A549 (cell line): Measurements from ENCODE around the gene ADGRL3. TPM values are rescaled to one million over a fixed set of nuclear protein-coding genes. Genes with fewer than 3 reads are reported as not detected.

Experiments
- ATAC-seq, 2 experiments: fragments of 200-7000 bp in 1 of 2; fragments of >200 bp in 1 of 2; cut with Nextera tagmentation in 1 of 2; cut with Tn5 transposase in 1 of 2; 3 replicates each; pipeline versions ENCODE4 v1.8.0 to v1.9.1; 2018 to 2020; ENCODE audit warnings: mild to moderate bottlenecking in 1 of 2, moderate library complexity in 1 of 2
- CTCF ChIA-PET: fragments of 300-600 bp; sonication (Branson Sonifier 250); formaldehyde crosslinking; extraction: SDS; loops from one replicate; lab custom pipeline; 2021; ENCODE audit warnings: antibody characterized with exemption, inconsistent platforms; lab: Yijun Ruan, JAX
- POLR2A ChIA-PET: fragments of 350-600 bp; formaldehyde crosslinking; extraction: SDS; loops from one replicate; lab custom pipeline; 2021; ENCODE audit warnings: antibody characterized with exemption, inconsistent platforms; lab: Yijun Ruan, JAX
- DNase-seq, 2 experiments: peaks; one replicate each; pipeline versions ENCODE4 v3.0.0 to v3.0.0-alpha.2; 2011 to 2016; ENCODE audit warnings: low read depth in 1 of 2, low spot score in 1 of 2
- FAIRE-seq: peaks from 2 replicates; lab custom pipeline; 2011; peaks lifted over from hg19 to GRCh38; lab: Jason Lieb, UNC
- H3K27ac ChIP-seq, 2 experiments: fragments of >200 bp; sonication (Bioruptor Twin); formaldehyde crosslinking; 3 replicates each; pipeline ENCODE4 v1.5.1; 2016 to 2017
- H3K4me1 ChIP-seq: fragments of >200 bp; sonication (Bioruptor Twin); formaldehyde crosslinking; 3 replicates; pipeline ENCODE4 v1.6.1; 2016
- H3K4me2 ChIP-seq: fragments of >200 bp; sonication (Bioruptor Twin); formaldehyde crosslinking; 3 replicates; pipeline ENCODE4 v1.6.1; 2016
- H3K4me3 ChIP-seq: fragments of >200 bp; sonication (Bioruptor Twin); formaldehyde crosslinking; 3 replicates; pipeline ENCODE4 v1.5.1; 2016
- H3K9me3 ChIP-seq: fragments of >200 bp; sonication (Bioruptor Twin); formaldehyde crosslinking; 3 replicates; pipeline ENCODE4 v1.6.1; 2016
- ATOH8 ChIP-seq: fragments of 250-450 bp; sonication (Bioruptor Pico); IDR thresholded peaks from 2 replicates; pipeline ENCODE4 v1.5.0; 2020; ENCODE audit warnings: low read depth, mild to moderate bottlenecking, moderate library complexity
- BCL3 ChIP-seq: fragments of >200 bp; sonication (Bioruptor Twin); formaldehyde crosslinking; IDR thresholded peaks from 3 replicates; pipeline ENCODE4 v1.6.1; 2016
- CHD2 ChIP-seq: fragments of 150-350 bp; IDR thresholded peaks from 2 replicates; pipeline ENCODE4 v1.6.1; 2014; ENCODE audit warnings: low read length; ENCODE audit not compliant: partially characterized antibody
- CHD4 ChIP-seq: fragments of 200-600 bp; sonication (generic); IDR thresholded peaks from 2 replicates; pipeline ENCODE4 v1.6.1; 2016; ENCODE audit warnings: antibody characterized with exemption, mild to moderate bottlenecking, borderline replicate concordance
- CTCF ChIP-seq: fragments of >200 bp; sonication (Bioruptor Twin); formaldehyde crosslinking; IDR thresholded peaks from 3 replicates; pipeline ENCODE4 v1.5.1; 2016
- E2F6 ChIP-seq: IDR thresholded peaks from 2 replicates; pipeline ENCODE4 v1.6.1; 2012; ENCODE audit warnings: low read depth, borderline replicate concordance
- EHF ChIP-seq: fragments of 250-450 bp; sonication (Bioruptor Pico); IDR thresholded peaks from 2 replicates; pipeline ENCODE4 v1.5.0; 2020; ENCODE audit warnings: mild to moderate bottlenecking
- EHMT2 ChIP-seq: fragments of 200-600 bp; sonication (generic); IDR thresholded peaks from 2 replicates; pipeline ENCODE4 v1.6.1; 2016; ENCODE audit warnings: antibody characterized with exemption, low read depth, mild to moderate bottlenecking, moderate library complexity
- FOSB ChIP-seq: fragments of 250-450 bp; sonication (Bioruptor Pico); IDR thresholded peaks from 2 replicates; pipeline ENCODE4 v1.5.0; 2020; ENCODE audit warnings: mild to moderate bottlenecking, moderate library complexity
- FOXS1 ChIP-seq: fragments of 250-450 bp; sonication (Bioruptor Pico); IDR thresholded peaks from 2 replicates; pipeline ENCODE4 v1.5.0; 2020; ENCODE audit warnings: mild to moderate bottlenecking, moderate library complexity
- GATA3 ChIP-seq: IDR thresholded peaks from 2 replicates; pipeline ENCODE4 v1.6.1; 2012; ENCODE audit warnings: borderline replicate concordance
- HDAC2 ChIP-seq: fragments of 200-600 bp; sonication (generic); IDR thresholded peaks from 2 replicates; pipeline ENCODE4 v1.6.1; 2016
- HES2 ChIP-seq: fragments of >200 bp; sonication (Bioruptor Twin); formaldehyde crosslinking; IDR thresholded peaks from 2 replicates; pipeline ENCODE4 v1.6.1; 2016
- HOXB13 ChIP-seq: fragments of 250-450 bp; sonication (Bioruptor Pico); IDR thresholded peaks from 2 replicates; pipeline ENCODE4 v1.5.0; 2020; ENCODE audit warnings: low read depth, mild to moderate bottlenecking, moderate library complexity
- JUN ChIP-seq, 2 experiments: fragments of >200 bp; sonication (Bioruptor Twin); formaldehyde crosslinking; IDR thresholded peaks; 2 replicates in 1 of 2; 3 replicates in 1 of 2; pipeline ENCODE4 v1.6.1; 2016 to 2017
- JUNB ChIP-seq: fragments of >200 bp; sonication (Bioruptor Twin); formaldehyde crosslinking; IDR thresholded peaks from 2 replicates; pipeline ENCODE4 v1.6.1; 2016
- MAFK ChIP-seq: fragments of 450-650 bp; IDR thresholded peaks from 2 replicates; pipeline ENCODE4 v1.6.1; 2014; ENCODE audit not compliant: partially characterized antibody
- MAZ ChIP-seq: fragments of 150-350 bp; IDR thresholded peaks from 2 replicates; pipeline ENCODE4 v1.6.1; 2014; ENCODE audit warnings: antibody characterized with exemption, low read depth, low read length, borderline replicate concordance
- MYC ChIP-seq: IDR thresholded peaks from 2 replicates; pipeline ENCODE4 v1.6.1; 2012; ENCODE audit warnings: mild to moderate bottlenecking, inconsistent platforms, low read length, improper control_type of control experiment, borderline replicate concordance
- NR3C1 ChIP-seq: fragments of >200 bp; sonication (Bioruptor Twin); formaldehyde crosslinking; IDR thresholded peaks from 3 replicates; pipeline ENCODE4 v1.6.1; 2017
- POLR2A ChIP-seq: IDR thresholded peaks from 2 replicates; pipeline ENCODE4 v1.6.1; 2012; ENCODE audit warnings: mild to moderate bottlenecking, low read length
- RARB ChIP-seq: fragments of 250-450 bp; sonication (Bioruptor Pico); IDR thresholded peaks from 2 replicates; pipeline ENCODE4 v1.8.0; 2021; ENCODE audit warnings: mild to moderate bottlenecking, moderate library complexity
- REST ChIP-seq: fragments of 200-600 bp; sonication (generic); IDR thresholded peaks from 2 replicates; pipeline ENCODE4 v1.6.1; 2016; ENCODE audit warnings: antibody characterized with exemption, mild to moderate bottlenecking, moderate library complexity
- RFX5 ChIP-seq: fragments of 450-650 bp; IDR thresholded peaks from 2 replicates; pipeline ENCODE4 v1.7.1; 2014; ENCODE audit warnings: antibody characterized with exemption, mild to moderate bottlenecking, moderate library complexity
- SREBF2 ChIP-seq: fragments of 450-650 bp; IDR thresholded peaks from 2 replicates; pipeline ENCODE4 v1.6.1; 2014; ENCODE audit warnings: mild to moderate bottlenecking, moderate library complexity
- TFCP2L1 ChIP-seq: fragments of 250-450 bp; sonication (Bioruptor Pico); IDR thresholded peaks from 2 replicates; pipeline ENCODE4 v1.5.0; 2021; ENCODE audit warnings: mild to moderate bottlenecking
- ZC3H11A ChIP-seq: fragments of 450-650 bp; IDR thresholded peaks from 2 replicates; pipeline ENCODE4 v1.6.1; 2014; ENCODE audit warnings: antibody characterized with exemption, mild to moderate bottlenecking
- ZSCAN20 ChIP-seq: fragments of 250-450 bp; sonication (Bioruptor Pico); IDR thresholded peaks from 2 replicates; pipeline ENCODE4 v1.8.0; 2022; ENCODE audit warnings: mild to moderate bottlenecking, moderate library complexity
- WGBS: methylation state at CpG from one replicate; pipeline ENCODE4 v1.1.6; 2017; ENCODE audit errors: missing lambda C conversion rate; 5-methylcytosine and 5-hydroxymethylcytosine counted together
- polyA plus RNA-seq, 4 experiments: library from polyadenylated mRNA; depleted of rRNA in 3 of 4; stranded (reverse); fragments of >200 nt; fragmentation: RNase III in 1 of 4; extraction: RNeasy Plus Mini Kit Qiagen cat#74134 plus additional on column Dnase treatment in 1 of 4; gene quantifications; 2 replicates in 3 of 4; 3 replicates in 1 of 4; pipeline ENCODE4 v1.2.3, GENCODE V29; 2011 to 2017

ADGRL3 gene
- polyA plus RNA-seq, 2 of the 4 experiments (the other 2 are of a cell fraction) = 0.05 to 0.12 TPM

- ATAC-seq = no peak
- 40% methylated on average over 7 of the region's 7 CpGs for WGBS
Measured at GRCh38 chr4:61773655-61774245, 573.6 kb downstream of the ADGRL3 start.

GRCh38 chr4:61782133-61782532, 582.0 kb downstream of the ADGRL3 start:
- DNase-seq = no peak
- WGBS = 9% methylated on average over 1 of the region's 1 CpG
- ChIA-PET POLR2A (no interaction called here), CTCF (no interaction called here)
- FAIRE-seq = no peak
- Histone ChIP-seq H3K9me3 (no peaks in the 10 kb centered on the region), H3K4me1 (no peaks in the 10 kb centered on the region), H3K27ac (no peak overlapping the region), H3K4me2 (no peak overlapping the region), H3K4me3 (no peak overlapping the region)
- TF ChIP-seq TFCP2L1 (CRISPR knock-in tag) = no peak
- TF ChIP-seq MYC = no peak
- TF ChIP-seq HDAC2 = no peak
- no peak for TF ChIP-seq HOXB13 (CRISPR knock-in tag)
- no peak for TF ChIP-seq GATA3
- TF ChIP-seq HES2 = no peak
- no peak for ATAC-seq

More at GRCh38 chr4:61773655-61774245, 573.6 kb downstream of the ADGRL3 start:
- Histone ChIP-seq H3K4me3 (no peak overlapping the region), H3K4me2 (no peak overlapping the region), H3K4me1 (no peaks in the 10 kb centered on the region), H3K27ac (no peak overlapping the region), H3K9me3 (no peaks in the 10 kb centered on the region)
- TF ChIP-seq JUN (IDR thresholded peaks at IDR 0.05) = no peak
- TF ChIP-seq POLR2A = no peak
- no peak for TF ChIP-seq E2F6
- no peak for TF ChIP-seq CHD2
- no peak for TF ChIP-seq EHMT2
- no peak for TF ChIP-seq RARB (CRISPR knock-in tag)
- TF ChIP-seq CHD4 = no peak
- no peak for TF ChIP-seq TFCP2L1 (CRISPR knock-in tag)
- TF ChIP-seq REST = no peak
- no peak for TF ChIP-seq JUNB
- no peak for TF ChIP-seq BCL3
- CTCF ChIA-PET = no interaction called here
- POLR2A ChIA-PET = no interaction called here
- DNase-seq (no peak), FAIRE-seq (no peak)

- CTCF ChIA-PET = no interaction called here
- ATAC-seq (no peak), DNase-seq (no peak), FAIRE-seq (no peak)
- Histone ChIP-seq H3K4me1 (no peaks in the 10 kb centered on the region), H3K4me3 (no peak overlapping the region), H3K9me3 (no peaks in the 10 kb centered on the region), H3K4me2 (no peak overlapping the region), H3K27ac (no peak overlapping the region)
- POLR2A ChIA-PET = no interaction called here
- no peak for TF ChIP-seq MAFK
- TF ChIP-seq FOSB (CRISPR knock-in tag) = no peak
- TF ChIP-seq SREBF2 = no peak
- no peak for TF ChIP-seq FOXS1 (CRISPR knock-in tag)
- TF ChIP-seq RARB (CRISPR knock-in tag) = no peak
- no peak for TF ChIP-seq ZC3H11A
- no peak for TF ChIP-seq NR3C1
- TF ChIP-seq ATOH8 = no peak
- TF ChIP-seq EHF (CRISPR knock-in tag) = no peak
- TF ChIP-seq CTCF = no peak
- no peak for TF ChIP-seq ZSCAN20 (CRISPR knock-in tag)
- no peak for TF ChIP-seq CHD2
- TF ChIP-seq HDAC2 = no peak
- TF ChIP-seq MAZ = no peak
- no peak for TF ChIP-seq RFX5
Measured at GRCh38 chr4:61783050-61783449, 582.9 kb downstream of the ADGRL3 start.
